OCI-LY3 (cell line): Measurements from ENCODE around the gene HECTD4.
"Not testable (repeated sequence)": the region's sequence is repeated elsewhere in the genome, so short reads cannot be mapped to it uniquely, and the experiment has no call there.

Source experiments
- H2AFZ ChIP-seq: fragments of 200-600, 300-600 bp; shearing (Covaris generic); 2 replicates; pipeline ENCODE4 v1.6.0; 2014; ENCODE audit warnings: antibody characterized with exemption, low read depth, low read length
- H3K27ac ChIP-seq: fragments of 200-600, 300-600 bp; sonication (generic); 2 replicates; pipeline ENCODE4 v1.5.1; 2014; ENCODE audit warnings: mild to moderate bottlenecking, low read length, moderate library complexity, mixed read lengths
- H3K27me3 ChIP-seq: fragments of 200-600, 300-600 bp; sonication (generic); 2 replicates; pipeline ENCODE4 v1.6.1; 2014; ENCODE audit warnings: low read depth, low read length, mixed read lengths
- H3K36me3 ChIP-seq: fragments of 200-600, 300-600 bp; sonication (generic); replicated peaks from 2 replicates; pipeline ENCODE3; 2014; ENCODE audit warnings: low read depth, low read length, mixed read lengths
- H3K4me1 ChIP-seq: fragments of 300-600, 200-600 bp; sonication (generic); 2 replicates; pipeline ENCODE4 v1.6.1; 2014; ENCODE audit warnings: low read length, mixed read lengths
- H3K4me2 ChIP-seq: fragments of 200-600, 300-600 bp; sonication (generic); 2 replicates; pipeline ENCODE4 v1.6.1; 2014; ENCODE audit warnings: low read length, mixed read lengths
- H3K4me3 ChIP-seq: fragments of 300-600, 200-600 bp; sonication (generic); 2 replicates; pipeline ENCODE4 v1.5.1; 2014; ENCODE audit warnings: antibody characterized with exemption, mild to moderate bottlenecking, low read length, moderate library complexity
- H3K79me2 ChIP-seq: fragments of 300-600, 200-600 bp; shearing (Covaris generic); 2 replicates; pipeline ENCODE4 v1.6.1; 2014; ENCODE audit warnings: mild to moderate bottlenecking, low read length, mixed read lengths
- H3K9ac ChIP-seq: fragments of 300-600, 200-600 bp; shearing (Covaris generic); 2 replicates; pipeline ENCODE4 v1.6.0; 2014; ENCODE audit warnings: mild to moderate bottlenecking, low read length, moderate library complexity
- H3K9me3 ChIP-seq: fragments of 200-600, 300-600 bp; shearing (Covaris generic); 2 replicates; pipeline ENCODE4 v1.6.1; 2014; ENCODE audit warnings: low read length, mixed read lengths; ENCODE audit not compliant: insufficient read depth
- H4K20me1 ChIP-seq: fragments of 200-600, 300-600 bp; sonication (generic); 2 replicates; pipeline ENCODE4 v1.6.1; 2016; ENCODE audit warnings: low read length, mixed read lengths; ENCODE audit not compliant: insufficient read depth
- CTCF ChIP-seq: fragments of 200-600, 300-600 bp; sonication (generic); IDR thresholded peaks from 2 replicates; pipeline ENCODE4 v1.5.1; 2014; ENCODE audit warnings: antibody characterized with exemption, low read length, low read depth
- EZH2phosphoT487 ChIP-seq: fragments of 200-600 bp; shearing (Covaris generic); IDR thresholded peaks from 2 replicates; pipeline ENCODE4 v1.6.1; 2018; ENCODE audit warnings: antibody characterized with exemption, mixed run types, low read depth

Gene HECTD4

GRCh38 chr12:112420740-112421139 is 38.5 kb upstream of the HECTD4 start:
- Histone ChIP-seq H4K20me1 (peaks cover 40% of the 10 kb centered on the region), H3K4me3 (no peak overlapping the region), H2AFZ (no peak overlapping the region), H3K79me2 (peaks cover 80% of the 10 kb centered on the region), H3K9ac (no peak overlapping the region), H3K27me3 (no peaks in the 10 kb centered on the region), H3K27ac (no peak overlapping the region), H3K4me2 (no peak overlapping the region), H3K36me3 (peaks cover 6% of the 10 kb centered on the region), H3K9me3 (no peaks in the 10 kb centered on the region), H3K4me1 (peaks cover 7% of the 10 kb centered on the region; the same call in 1 of the 2 replicates)
- no peak for TF ChIP-seq EZH2phosphoT487
- TF ChIP-seq CTCF = no peak

- H3K9ac ChIP-seq = peak overlapping the region; percentile 91
- H3K4me3 ChIP-seq = peak overlapping the region; percentile 95
- H3K27ac ChIP-seq = peak overlapping the region; percentile 60
- peak overlapping the region; percentile 74 for H3K4me2 ChIP-seq
- peaks cover 3% of the 10 kb centered on the region for H3K36me3 ChIP-seq
- H2AFZ ChIP-seq = 0 out of 2 replicates have a peak overlapping the region, but pooled peaks have one; percentile 28
- no peak for TF ChIP-seq EZH2phosphoT487
- no peak; the same call in 1 of the 2 replicates for TF ChIP-seq CTCF
- H3K27me3 ChIP-seq = no peaks in the 10 kb centered on the region
- peaks cover 7% of the 10 kb centered on the region; the same call in 1 of the 2 replicates for H3K4me1 ChIP-seq
- no peaks in the 10 kb centered on the region for H3K9me3 ChIP-seq
- H4K20me1 ChIP-seq = peaks cover 37% of the 10 kb centered on the region
- peaks cover 68% of the 10 kb centered on the region for H3K79me2 ChIP-seq
These were observed 37.3 kb upstream of the HECTD4 start for GRCh38 chr12:112419297-112420133.

- Histone ChIP-seq H3K4me3 (peak within 1 kb of the TSS; percentile 95), H2AFZ (peak within 1 kb of the TSS; percentile 64; the same call in 1 of the 2 replicates), H3K27ac (peak within 1 kb of the TSS; percentile 60), H3K36me3 (peaks cover 3% of the 10 kb centered on the region), H3K27me3 (no peaks in the 10 kb centered on the region), H3K79me2 (peaks cover 61% of the 10 kb centered on the region), H3K4me2 (peak within 1 kb of the TSS; percentile 74), H3K9me3 (no peaks in the 10 kb centered on the region), H3K4me1 (peaks cover 7% of the 10 kb centered on the region; the same call in 1 of the 2 replicates), H4K20me1 (peaks cover 29% of the 10 kb centered on the region), H3K9ac (peak within 1 kb of the TSS; percentile 91)
- peak; percentile 44 for TF ChIP-seq CTCF
- TF ChIP-seq EZH2phosphoT487 = no peak
These were observed 36.5 kb upstream of the HECTD4 start, which contains the start of gene PTPN11 for GRCh38 chr12:112418608-112419296. PTPN11 (plus strand) TSS chr12:112418947; CDS start chr12:112419112, 165 bp downstream.

GRCh38 chr12:112418273-112418607 is 36.0 kb upstream of the HECTD4 start:
- Histone ChIP-seq H3K27me3 (no peaks in the 10 kb centered on the region), H3K4me1 (peaks cover 7% of the 10 kb centered on the region; the same call in 1 of the 2 replicates), H3K9me3 (no peaks in the 10 kb centered on the region), H3K27ac (peak overlapping the region; percentile 60), H3K4me2 (peak overlapping the region; percentile 67), H3K4me3 (peak overlapping the region; percentile 95), H3K79me2 (peaks cover 55% of the 10 kb centered on the region), H4K20me1 (peaks cover 27% of the 10 kb centered on the region), H2AFZ (peak overlapping the region; percentile 64; the same call in 1 of the 2 replicates), H3K9ac (peak overlapping the region; percentile 91), H3K36me3 (peaks cover 3% of the 10 kb centered on the region)
- TF ChIP-seq EZH2phosphoT487 = no peak
- TF ChIP-seq CTCF = no peak

- not testable (repeated sequence) for H3K27me3 ChIP-seq, H3K27ac ChIP-seq, H3K4me2 ChIP-seq, H3K9me3 ChIP-seq, H2AFZ ChIP-seq, H4K20me1 ChIP-seq, H3K4me3 ChIP-seq, H3K9ac ChIP-seq, H3K4me1 ChIP-seq, H3K36me3 ChIP-seq
- H3K79me2 ChIP-seq = peaks cover 28% of the 10 kb centered on the region
These were observed 33.2 kb upstream of the HECTD4 start for GRCh38 chr12:112415457-112415856.
